K562 (cell line): ENCODE data around the gene MAD1L1. TPM values are rescaled to one million over a fixed set of nuclear protein-coding genes. Genes with fewer than 3 reads are reported as not detected.

Source experiments
- ATAC-seq: fragments of 200-7000 bp; cut with Tn5 transposase; 3 replicates; pipeline ENCODE4 v1.9.1; 2020; ENCODE audit warnings: moderate library complexity
- BruUV-seq: library from RNA; stranded (reverse); fragments of 400-500 nt; replicated peaks from 2 replicates; lab custom pipeline; 2021; lab: Mats Ljungman, UMichigan
- CTCF ChIA-PET: fragments of 300-600 bp; formaldehyde crosslinking; extraction: SDS; loops from one replicate; lab custom pipeline; 2021; ENCODE audit warnings: low intra/inter-chr PET ratio; lab: Yijun Ruan, JAX
- POLR2A ChIA-PET: fragments of 300-600, 350-650 bp; sonication (Branson Sonifier 250); formaldehyde crosslinking; extraction: SDS; loops from one replicate; lab custom pipeline; 2021; ENCODE audit warnings: antibody characterized with exemption, inconsistent platforms; lab: Yijun Ruan, JAX
- DNase-seq, 4 experiments: peaks; one replicate each; pipeline versions ENCODE4 v3.0.0 to v3.0.0-alpha.2; 2011 to 2018; ENCODE audit warnings: low spot score in 3 of 4, mixed read lengths in 3 of 4; ENCODE audit errors: extremely low read depth in 1 of 4
- FAIRE-seq: peaks from 2 replicates; lab custom pipeline; 2011; peaks lifted over from hg19 to GRCh38; lab: Jason Lieb, UNC
- H2AFZ ChIP-seq: 2 replicates; pipeline ENCODE4 v1.6.0; 2011; ENCODE audit warnings: low read depth, low read length, control low read depth, inconsistent platforms
- H3K27ac ChIP-seq: fragments of 200-600 bp; 3 replicates; pipeline ENCODE4 v1.8.0; 2011; ENCODE audit warnings: low read depth, mild to moderate bottlenecking, control low read depth, inconsistent platforms, low read length, moderate library complexity, mixed read lengths; ENCODE audit errors: extremely low read depth
- H3K27me3 ChIP-seq, 2 experiments: fragments of 300-600 bp in 1 of 2; 2 replicates in 1 of 2; 3 replicates in 1 of 2; pipeline versions ENCODE4 v1.6.0 to v1.8.0; 2011; ENCODE audit warnings: inconsistent platforms in 2 of 2, low read length in 2 of 2, mild to moderate bottlenecking in 1 of 2, mixed read lengths in 1 of 2, moderate library complexity in 1 of 2; ENCODE audit not compliant: control insufficient read depth in 2 of 2, insufficient read depth in 2 of 2
- H3K36me3 ChIP-seq: fragments of 300-600 bp; 3 replicates; pipeline ENCODE4 v1.8.0; 2011; ENCODE audit warnings: mild to moderate bottlenecking, low read length, inconsistent platforms; ENCODE audit not compliant: control insufficient read depth, insufficient read depth
- H3K4me1 ChIP-seq, 2 experiments: fragments of 200-600 bp in 1 of 2; replicated peaks in 1 of 2; 2 replicates in 1 of 2; 3 replicates in 1 of 2; pipeline versions ENCODE4 v1.5.1 to v1.8.0; 2011; ENCODE audit warnings: inconsistent platforms in 2 of 2, low read length in 2 of 2, mild to moderate bottlenecking in 1 of 2, mixed read lengths in 1 of 2, moderate library complexity in 1 of 2; ENCODE audit not compliant: control insufficient read depth in 2 of 2, insufficient read depth in 2 of 2
- H3K4me2 ChIP-seq: 2 replicates; pipeline ENCODE4 v1.6.1; 2011; ENCODE audit warnings: low read length, control low read depth, inconsistent platforms, mixed read lengths; ENCODE audit not compliant: insufficient read depth
- H3K4me3 ChIP-seq: fragments of 200-600 bp; sonication (generic), shearing (Covaris generic); 2 replicates; pipeline ENCODE4 v1.5.1; 2016; ENCODE audit warnings: control low read depth, inconsistent platforms
- H3K79me2 ChIP-seq: fragments of 200-600 bp; 3 replicates; pipeline ENCODE4 v1.8.0; 2011; ENCODE audit warnings: low read length, inconsistent platforms; ENCODE audit not compliant: control insufficient read depth, insufficient read depth
- H3K9ac ChIP-seq, 2 experiments: 2 replicates each; pipeline versions ENCODE4 v1.6.0 to v1.6.1; 2011; ENCODE audit warnings: low read depth in 2 of 2, low read length in 2 of 2, control low read depth in 1 of 2, inconsistent platforms in 1 of 2, mild to moderate bottlenecking in 1 of 2, mixed read lengths in 1 of 2; ENCODE audit not compliant: insufficient read depth in 1 of 2
- H3K9me1 ChIP-seq: one replicate; pipeline ENCODE4 v1.6.0; 2011; ENCODE audit warnings: inconsistent platforms, mild to moderate bottlenecking, low read length, moderate library complexity; ENCODE audit not compliant: control insufficient read depth, insufficient read depth
- H3K9me3 ChIP-seq: replicated peaks from 2 replicates; pipeline ENCODE4 v1.5.1; 2011; ENCODE audit warnings: low read depth, low read length, inconsistent platforms; ENCODE audit not compliant: control insufficient read depth, insufficient read depth
- H4K20me1 ChIP-seq: replicated peaks from 2 replicates; pipeline ENCODE4 v1.6.1; 2011; ENCODE audit warnings: low read length, inconsistent platforms, mixed read lengths; ENCODE audit not compliant: control insufficient read depth, insufficient read depth
- CCAR2 ChIP-seq: fragments of 200-400 bp; formaldehyde crosslinking; IDR thresholded peaks from 2 replicates; pipeline ENCODE4 v1.6.1; 2017; ENCODE audit warnings: mild to moderate bottlenecking, low read depth, low read length
- FUS ChIP-seq: fragments of 200-400 bp; formaldehyde crosslinking; optimal IDR thresholded peaks from 2 replicates; pipeline ENCODE3; 2017; ENCODE audit warnings: low read depth, low read length
- GTF2B ChIP-seq: IDR thresholded peaks from 2 replicates; pipeline ENCODE4 v1.6.1; 2011; ENCODE audit not compliant: insufficient read length; ENCODE audit errors: extremely low read depth
- GTF2F1 ChIP-seq: IDR thresholded peaks from 2 replicates; pipeline ENCODE4 v1.6.1; 2011; ENCODE audit warnings: low read depth, low read length, improper control_type of control experiment
- HMG20B ChIP-seq: fragments of 250-450 bp; sonication (Bioruptor Pico); IDR thresholded peaks from 2 replicates; pipeline ENCODE4 v1.5.0; 2021; ENCODE audit warnings: mild to moderate bottlenecking
- NFRKB ChIP-seq: fragments of 450-650 bp; IDR thresholded peaks from 2 replicates; pipeline ENCODE4 v1.6.1; 2016; ENCODE audit warnings: low read depth
- NKRF ChIP-seq: fragments of 450-650 bp; IDR thresholded peaks from 2 replicates; pipeline ENCODE4 v1.6.1; 2016; ENCODE audit warnings: borderline replicate concordance
- PHB ChIP-seq: fragments of 250-450 bp; sonication (Bioruptor Pico); IDR thresholded peaks from 2 replicates; pipeline ENCODE4 v1.5.0; 2021
- PML ChIP-seq: IDR thresholded peaks from 2 replicates; pipeline ENCODE4 v1.6.1; 2012; ENCODE audit warnings: low read length, inconsistent platforms
- PPARD ChIP-seq: fragments of 250-450 bp; sonication (Bioruptor Pico); IDR thresholded peaks from 2 replicates; pipeline ENCODE4 v1.8.0; 2022; ENCODE audit warnings: inconsistent platforms, mild to moderate bottlenecking, moderate library complexity
- PRPF4 ChIP-seq: fragments of 200-400 bp; formaldehyde crosslinking; IDR thresholded peaks from one replicate; pipeline ENCODE4 v1.6.1; 2017; ENCODE audit warnings: low read length, low read depth, mild to moderate bottlenecking; ENCODE audit not compliant: insufficient read depth, poor library complexity, severe bottlenecking
- RBM25 ChIP-seq: fragments of 200-400 bp; formaldehyde crosslinking; IDR thresholded peaks from 2 replicates; pipeline ENCODE4 v1.6.1; 2018; ENCODE audit warnings: low read length, low read depth, moderate library complexity; ENCODE audit not compliant: severe bottlenecking
- SIN3A ChIP-seq, 2 experiments: fragments of 150-350 bp in 1 of 2; IDR thresholded peaks; 2 replicates each; pipeline ENCODE4 v1.6.1; 2011 to 2016; ENCODE audit warnings: borderline replicate concordance in 2 of 2, low read depth in 2 of 2, low read length in 2 of 2, mild to moderate bottlenecking in 2 of 2, moderate library complexity in 2 of 2; ENCODE audit not compliant: control insufficient read depth in 1 of 2
- SMAD1 ChIP-seq: fragments of 150-350 bp; IDR thresholded peaks from 2 replicates; pipeline ENCODE4 v1.6.1; 2014; ENCODE audit warnings: low read length, low read depth; ENCODE audit not compliant: partially characterized antibody
- ZNF165 ChIP-seq: fragments of 250-450 bp; sonication (Bioruptor Pico); IDR thresholded peaks from 2 replicates; pipeline ENCODE4 v1.4.0; 2020; ENCODE audit warnings: borderline replicate concordance
- ZNF79 ChIP-seq: fragments of 250-450 bp; sonication (Bioruptor Pico); IDR thresholded peaks from 2 replicates; pipeline ENCODE4 v1.4.0; 2020; ENCODE audit warnings: low read depth, mild to moderate bottlenecking, moderate library complexity
- WGBS: fragments of 100-300 bp; shearing (Covaris generic); methylation state at CpG from one replicate; pipeline ENCODE4 v1.1.6; 2016; ENCODE audit warnings: low coverage, mixed read lengths; ENCODE audit not compliant: insufficient coverage; ENCODE audit errors: missing lambda C conversion rate; 5-methylcytosine and 5-hydroxymethylcytosine counted together
- in situ Hi-C: fragments of 300-500 bp; cut with MboI; formaldehyde crosslinking; loops from 4 replicates; pipeline ENCODE4 v1.15.0; 2018; ENCODE audit warnings: inconsistent platforms, mixed read lengths
- intact Hi-C: fragments of 100-400 bp; cut with micrococcal nuclease; formaldehyde crosslinking; loops from 2 replicates; pipeline ENCODE4 v1.14.2; 2022
- polyA plus RNA-seq, 8 experiments: library from polyadenylated mRNA; depleted of rRNA in 4 of 8; stranded (reverse) in 5 of 8; unstranded in 3 of 8; fragments of >200 nt; fragmentation: Nextera tagmentation in 2 of 8; fragmentation: Illumina TruSeq in 1 of 8; extraction: Ambion mirVana in 2 of 8; extraction: Trizol in 1 of 8; gene quantifications; 2 replicates each; pipeline versions ENCODE4 v1.2.1 to v1.2.3, GENCODE V29; 2011 to 2014; ENCODE audit warnings: inconsistent platforms in 1 of 8, missing spikeins in 1 of 8
- total RNA-seq, 7 experiments: library from RNA; depleted of rRNA in 6 of 7; stranded (reverse); fragments of >200 nt in 6 of 7; fragmentation: Illumina TruSeq in 2 of 7; extraction: Trizol in 2 of 7; gene quantifications; 2 replicates each; pipeline versions ENCODE4 v1.2.1 to v1.2.3, GENCODE V29; 2011 to 2021; ENCODE audit warnings: low replicate concordance in 1 of 7

Gene MAD1L1
- total and polyA plus RNA-seq, 9 of the 15 experiments (the other 6 are each of a cell fraction or from before 2014, with no cell fraction given): 1.7 to 89.7 (median 18.0) TPM

- no peak overlapping the region for H3K27ac ChIP-seq
- H3K9me3 ChIP-seq: no peaks in the 10 kb centered on the region
- H3K4me2 ChIP-seq: no peak overlapping the region
- intact Hi-C loops: no loop called here
- H3K4me3 ChIP-seq: no peak overlapping the region
- DNase-seq (no peak), FAIRE-seq (no peak), ATAC-seq (no peak)
- no peak overlapping the region for H2AFZ ChIP-seq
- no peaks in the 10 kb centered on the region for H4K20me1 ChIP-seq
- H3K27me3 ChIP-seq: no peaks in the 10 kb centered on the region
- peaks cover 12% of the 10 kb centered on the region; the same call in 2 of the 3 replicates for H3K36me3 ChIP-seq
- peaks cover 41 to 76% of the 10 kb centered on the region in 2 experiments for H3K4me1 ChIP-seq
- WGBS: 90% methylated on average over 28 of the region's 29 CpGs
- H3K9me1 ChIP-seq: no peaks in the 10 kb centered on the region
- CTCF ChIA-PET: no interaction called here
- no TSS peak for BruUV-seq
- H3K9ac ChIP-seq: peak overlapping the region in 1 of 2 experiments; percentile 88; a peak in 1 of 4 replicates
- peaks cover 24% of the 10 kb centered on the region for H3K79me2 ChIP-seq
- in situ Hi-C loops: no loop called here
- POLR2A ChIA-PET: interaction anchor here (1.0 kb wide), 1 partner anchor 60 kb away, joined by 3 read pairs; no protein-coding TSS in a partner anchor
- TF ChIP-seq SIN3A (IDR thresholded peaks at IDR 0.05; ENCODE audit: borderline replicate concordance in 2 of 2, control insufficient read depth in 1 of 2, low read depth in 2 of 2, low read length in 2 of 2): no peak
- no peak for TF ChIP-seq PRPF4
- no peak for TF ChIP-seq FUS
- TF ChIP-seq SMAD1: no peak
- no peak for TF ChIP-seq RBM25
- no peak for TF ChIP-seq NKRF
- no peak for TF ChIP-seq ZNF165 (CRISPR knock-in tag)
- no peak for TF ChIP-seq NFRKB
- TF ChIP-seq PHB (CRISPR knock-in tag): no peak
- no peak for TF ChIP-seq GTF2B
- no peak for TF ChIP-seq CCAR2
- no peak for TF ChIP-seq HMG20B (CRISPR knock-in tag)
- TF ChIP-seq ZNF79 (CRISPR knock-in tag): no peak
- TF ChIP-seq GTF2F1: no peak
- TF ChIP-seq PPARD: no peak
- TF ChIP-seq PML: no peak
Measured at GRCh38 chr7:2016761-2017480, 215.8 kb downstream of the MAD1L1 start.
